Natural killer cell (primary cell): ENCODE data around the gene TMEM273. TPM values are rescaled to one million over a fixed set of nuclear protein-coding genes. Genes with fewer than 3 reads are reported as not detected.
A peak's percentile ranks its signal among the peaks of the same experiment; 100 is the strongest.

ENCODE experiments used
- ATAC-seq, 3 donors: fragments of 150-1000 bp in 2 of 3; fragments of 200-7000 bp in 1 of 3; cut with Tn5 transposase; 1 replicate in 1 of 3; 2 replicates in 2 of 3; pipeline ENCODE4 v1.10.0; 2021; ENCODE audit warnings: mild to moderate bottlenecking in 2 of 3, moderate library complexity in 2 of 3
- DNase-seq, 2 donors: peaks; one replicate each; pipeline versions ENCODE4 v3.0.0 to v3.0.0-alpha.2; 2013 to 2021; ENCODE audit warnings: mixed read lengths in 1 of 2
- H3K27ac ChIP-seq: one replicate; pipeline ENCODE4 v1.5.1; 2013; ENCODE audit warnings: mild to moderate bottlenecking, low read length
- H3K27me3 ChIP-seq: one replicate; pipeline ENCODE4 v1.6.1; 2013; ENCODE audit warnings: low read length; ENCODE audit not compliant: control insufficient read depth, insufficient read depth
- H3K36me3 ChIP-seq: one replicate; pipeline ENCODE4 v1.6.1; 2013; ENCODE audit warnings: low read length; ENCODE audit not compliant: control insufficient read depth, insufficient read depth
- H3K4me1 ChIP-seq: one replicate; pipeline ENCODE4 v1.6.1; 2013; ENCODE audit warnings: low read length; ENCODE audit not compliant: control insufficient read depth, insufficient read depth
- H3K4me3 ChIP-seq: one replicate; pipeline ENCODE4 v1.5.1; 2013; ENCODE audit warnings: low read length
- H3K9me3 ChIP-seq: one replicate; pipeline ENCODE4 v1.6.1; 2013; ENCODE audit warnings: low read length; ENCODE audit not compliant: control insufficient read depth, insufficient read depth
- H3K27ac Mint-ChIP-seq, 2 donors: one replicate each; pipeline ENCODE4 v1.8.0; 2022; ENCODE audit warnings: mild to moderate bottlenecking in 2 of 2, mixed read lengths in 2 of 2, moderate library complexity in 1 of 2
- H3K27me3 Mint-ChIP-seq, 2 donors: one replicate each; pipeline ENCODE4 v1.8.0; 2022; ENCODE audit warnings: low read depth in 2 of 2, mixed read lengths in 2 of 2
- H3K36me3 Mint-ChIP-seq: one replicate; pipeline ENCODE4 v1.8.0; 2022; ENCODE audit warnings: mixed read lengths
- H3K4me1 Mint-ChIP-seq, 2 donors: one replicate each; pipeline ENCODE4 v1.8.0; 2022; ENCODE audit warnings: mixed read lengths in 2 of 2
- H3K4me3 Mint-ChIP-seq: one replicate; pipeline ENCODE4 v1.8.0; 2022; ENCODE audit warnings: mild to moderate bottlenecking, moderate library complexity, mixed read lengths
- H3K9me3 Mint-ChIP-seq, 2 donors: one replicate each; pipeline ENCODE4 v1.8.0; 2022; ENCODE audit warnings: mixed read lengths in 2 of 2
- WGBS: methylation state at CpG from one replicate; pipeline ENCODE4 v1.1.7; 2013; ENCODE audit warnings: missing lambda C conversion rate; ENCODE audit not compliant: insufficient coverage; 5-methylcytosine and 5-hydroxymethylcytosine counted together
- intact Hi-C: fragments of 100-400 bp; cut with micrococcal nuclease; formaldehyde crosslinking; loops from one replicate; pipeline ENCODE4 v1.14.2; 2022
- total RNA-seq, 4 donors: library from RNA; stranded (reverse); fragments of 120-200 nt in 1 of 4; gene quantifications; one replicate each; pipeline versions ENCODE4 v1.2.3 to v1.2.4, GENCODE V29; 2013 to 2022
- TF ChIP-seq, protein P1 (sequence below): fragments of 200-600 bp; IDR thresholded peaks from one replicate; pipeline ENCODE4 v1.8.0; 2022; ENCODE audit warnings: antibody characterized with exemption

Gene TMEM273
- total RNA-seq, 3 donors from 2014 or later (not counting 1 experiment from before 2014, with no cell fraction given): 11.6 to 46.3 (median 29.4) TPM

DNA sequence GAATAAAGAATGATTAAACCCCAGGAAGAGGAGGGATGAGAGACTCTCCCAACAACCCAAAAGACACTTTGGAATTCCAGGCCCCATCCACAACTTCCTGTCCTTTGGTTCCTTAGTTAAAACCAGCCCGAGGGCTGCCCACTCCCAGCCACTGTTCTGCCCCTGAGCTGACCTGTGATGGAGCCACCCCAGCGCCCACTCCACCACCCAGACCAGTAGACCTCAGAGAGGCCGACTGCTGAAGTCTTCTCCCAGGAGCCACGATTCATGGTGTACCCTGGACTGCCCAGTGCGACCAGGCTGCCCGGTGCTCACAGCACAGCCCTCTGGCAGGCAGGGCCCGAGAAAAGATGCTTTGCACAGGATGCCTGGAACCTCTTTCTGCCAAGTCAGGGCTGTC is 79.5 kb downstream of the TMEM273 start:
- peaks cover 0 to 7% of the 10 kb centered on the region in 2 donors for H3K27me3 Mint-ChIP-seq
- intact Hi-C loops: no loop called here
- no peak for ATAC-seq
- H3K9me3 ChIP-seq: no peaks in the 10 kb centered on the region
- H3K4me3 ChIP-seq: no peak overlapping the region
- H3K27me3 ChIP-seq: no peaks in the 10 kb centered on the region
- no peaks in the 10 kb centered on the region for H3K36me3 ChIP-seq
- no peaks in the 10 kb centered on the region for H3K9me3 Mint-ChIP-seq
- DNase-seq: no peak
- H3K4me3 Mint-ChIP-seq: no peak overlapping the region
- no peak overlapping the region for H3K27ac Mint-ChIP-seq
- no peaks in the 10 kb centered on the region for H3K4me1 ChIP-seq
- TF ChIP-seq, protein P1, sequence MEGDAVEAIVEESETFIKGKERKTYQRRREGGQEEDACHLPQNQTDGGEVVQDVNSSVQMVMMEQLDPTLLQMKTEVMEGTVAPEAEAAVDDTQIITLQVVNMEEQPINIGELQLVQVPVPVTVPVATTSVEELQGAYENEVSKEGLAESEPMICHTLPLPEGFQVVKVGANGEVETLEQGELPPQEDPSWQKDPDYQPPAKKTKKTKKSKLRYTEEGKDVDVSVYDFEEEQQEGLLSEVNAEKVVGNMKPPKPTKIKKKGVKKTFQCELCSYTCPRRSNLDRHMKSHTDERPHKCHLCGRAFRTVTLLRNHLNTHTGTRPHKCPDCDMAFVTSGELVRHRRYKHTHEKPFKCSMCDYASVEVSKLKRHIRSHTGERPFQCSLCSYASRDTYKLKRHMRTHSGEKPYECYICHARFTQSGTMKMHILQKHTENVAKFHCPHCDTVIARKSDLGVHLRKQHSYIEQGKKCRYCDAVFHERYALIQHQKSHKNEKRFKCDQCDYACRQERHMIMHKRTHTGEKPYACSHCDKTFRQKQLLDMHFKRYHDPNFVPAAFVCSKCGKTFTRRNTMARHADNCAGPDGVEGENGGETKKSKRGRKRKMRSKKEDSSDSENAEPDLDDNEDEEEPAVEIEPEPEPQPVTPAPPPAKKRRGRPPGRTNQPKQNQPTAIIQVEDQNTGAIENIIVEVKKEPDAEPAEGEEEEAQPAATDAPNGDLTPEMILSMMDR: no peak
- WGBS: 86% methylated on average over 7 of the region's 7 CpGs
- H3K36me3 Mint-ChIP-seq: no peaks in the 10 kb centered on the region
- no peak overlapping the region for H3K27ac ChIP-seq
- H3K4me1 Mint-ChIP-seq: peaks cover 0 to 5% of the 10 kb centered on the region in 2 donors

DNA sequence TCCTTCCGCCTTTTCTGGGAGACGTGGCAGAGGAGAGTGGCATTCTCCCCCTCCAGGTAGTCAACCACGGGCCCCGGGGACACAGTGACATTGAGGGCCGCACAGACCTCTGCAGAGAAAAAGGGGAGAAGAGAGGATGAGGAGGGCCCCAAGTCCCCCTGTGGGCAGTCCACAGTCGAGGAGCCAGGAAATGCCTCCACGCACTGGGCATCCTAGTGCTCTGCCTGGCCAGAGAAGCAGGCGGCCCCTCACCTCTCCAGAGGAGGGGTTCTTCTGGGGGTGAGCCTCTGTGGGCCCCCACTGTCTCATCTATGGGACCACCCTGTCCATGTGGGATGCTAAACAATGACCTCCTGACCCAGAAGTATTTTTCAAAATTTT is 80.3 kb downstream of the TMEM273 start:
- H3K4me1 ChIP-seq: no peaks in the 10 kb centered on the region
- intact Hi-C loops: no loop called here
- no peak overlapping the region for H3K4me3 ChIP-seq
- no peaks in the 10 kb centered on the region for H3K36me3 Mint-ChIP-seq
- DNase-seq: no peak
- no peaks in the 10 kb centered on the region for H3K27me3 ChIP-seq
- 86% methylated on average over 8 of the region's 8 CpGs for WGBS
- no peak overlapping the region for H3K27ac ChIP-seq
- H3K9me3 Mint-ChIP-seq: no peaks in the 10 kb centered on the region
- H3K27ac Mint-ChIP-seq: no peak overlapping the region
- H3K4me1 Mint-ChIP-seq: peaks cover 0 to 5% of the 10 kb centered on the region in 2 donors
- TF ChIP-seq, protein P1: no peak
- no peaks in the 10 kb centered on the region for H3K36me3 ChIP-seq
- no peaks in the 10 kb centered on the region for H3K9me3 ChIP-seq
- no peak overlapping the region for H3K4me3 Mint-ChIP-seq
- H3K27me3 Mint-ChIP-seq: peaks cover 0 to 7% of the 10 kb centered on the region in 2 donors
- ATAC-seq: no peak

GRCh38 chr10:49107111-49107886 is 80.9 kb downstream of the TMEM273 start:
- WGBS: 95% methylated on average over 17 of the region's 17 CpGs
- no peaks in the 10 kb centered on the region for H3K36me3 Mint-ChIP-seq
- H3K9me3 Mint-ChIP-seq: no peaks in the 10 kb centered on the region

More at GRCh38 chr10:49107111-49107886, 80.9 kb downstream of the TMEM273 start:
- DNase-seq (no peak), ATAC-seq (peak in 1 of 3 donors; percentile 18)
- Histone ChIP-seq H3K9me3 (no peaks in the 10 kb centered on the region), H3K36me3 (no peaks in the 10 kb centered on the region), H3K27ac (no peak overlapping the region), H3K4me3 (no peak overlapping the region), H3K4me1 (no peaks in the 10 kb centered on the region), H3K27me3 (no peaks in the 10 kb centered on the region)
- TF ChIP-seq, protein P1: no peak
- intact Hi-C loops: no loop called here
- no peak overlapping the region for H3K27ac Mint-ChIP-seq
- H3K4me3 Mint-ChIP-seq: no peak overlapping the region
- peaks cover 0 to 7% of the 10 kb centered on the region in 2 donors for H3K27me3 Mint-ChIP-seq
- H3K4me1 Mint-ChIP-seq: peaks cover 0 to 5% of the 10 kb centered on the region in 2 donors
